Activated CD8-positive, alpha-beta memory T cell treated with anti-CD3 and anti-CD28 coated beads, Interleukin-2, amount 50 U/mL, for 24 hours (primary cell): ENCODE data around the gene ALCAM.
"Not testable (repeated sequence)": the region's sequence is repeated elsewhere in the genome, so short reads cannot be mapped to it uniquely, and the experiment has no call there.

ENCODE experiments used
- DNase-seq: peaks from one replicate; pipeline ENCODE4 v3.0.0-alpha.2; 2020; ENCODE audit errors: extremely low read depth

ALCAM gene

GRCh38 chr3:105388176-105388575, 21.5 kb downstream of the ALCAM start:
- no peak for DNase-seq

DNA sequence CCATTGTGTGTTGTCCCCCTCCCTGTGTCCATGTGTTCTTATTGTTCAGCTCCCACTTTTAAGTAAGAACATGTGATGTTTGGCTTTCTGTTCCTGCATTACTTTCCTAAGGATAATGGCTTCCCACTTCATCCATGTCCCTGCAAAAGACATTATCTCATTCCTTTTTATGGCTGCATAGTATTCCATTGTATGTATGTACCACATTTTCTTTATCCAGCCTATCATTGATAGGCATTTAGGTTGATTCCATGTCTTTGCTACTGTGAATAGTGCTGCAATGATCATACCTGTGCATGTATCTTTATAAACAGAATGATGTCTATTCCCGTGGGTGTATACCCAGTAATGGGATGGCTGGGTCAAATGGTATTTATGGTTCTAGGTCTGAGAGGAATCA, 23.1 kb downstream of the ALCAM start:
- not testable (repeated sequence) for DNase-seq

GRCh38 chr3:105392598-105392997, 25.9 kb downstream of the ALCAM start:
- DNase-seq, result not testable (repeated sequence)

DNA sequence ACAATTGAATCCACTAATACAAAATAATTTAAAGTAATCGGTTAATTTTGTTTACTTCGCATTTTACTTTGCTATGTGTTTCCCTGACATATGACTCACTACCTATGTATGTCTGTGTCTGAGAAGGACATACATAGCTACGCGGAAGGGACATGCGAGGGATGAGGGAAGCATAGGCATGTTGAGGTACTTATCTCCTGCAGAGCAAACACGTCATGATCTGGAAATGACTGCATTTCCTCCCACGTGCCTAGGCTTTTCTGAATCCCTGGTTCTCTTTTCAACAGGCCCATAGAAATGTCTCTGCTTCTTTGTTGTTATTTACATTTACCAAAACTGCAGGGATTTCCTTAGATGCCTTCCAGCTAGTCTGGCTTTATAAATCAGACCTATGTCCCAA, 27.5 kb downstream of the ALCAM start:
- no peak for DNase-seq

GRCh38 chr3:105397974-105398373, 31.3 kb downstream of the ALCAM start:
- no peak for DNase-seq

GRCh38 chr3:105398437-105398836, 31.7 kb downstream of the ALCAM start:
- no peak for DNase-seq

- DNase-seq, result no peak
Observed at GRCh38 chr3:105399062-105399461, 32.4 kb downstream of the ALCAM start.

DNA sequence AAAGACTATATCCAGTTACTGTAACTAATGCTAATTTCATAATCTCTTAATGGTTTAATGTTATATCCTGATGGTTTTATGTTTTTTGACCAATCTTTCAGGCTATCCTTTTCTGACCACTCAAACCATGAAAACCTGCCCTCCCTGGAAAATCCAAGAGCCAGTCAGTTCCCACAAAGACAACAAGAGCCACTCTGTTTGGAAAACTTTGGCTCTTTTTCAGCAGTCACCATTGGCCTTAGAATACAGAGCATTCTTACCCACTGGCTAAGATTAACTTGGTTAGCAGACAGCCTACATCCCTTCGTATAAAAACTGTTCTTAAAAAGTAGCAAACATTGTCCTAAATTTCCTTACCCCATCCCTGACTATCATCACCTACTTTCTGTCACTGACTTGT, 32.9 kb downstream of the ALCAM start:
- no peak for DNase-seq

DNA sequence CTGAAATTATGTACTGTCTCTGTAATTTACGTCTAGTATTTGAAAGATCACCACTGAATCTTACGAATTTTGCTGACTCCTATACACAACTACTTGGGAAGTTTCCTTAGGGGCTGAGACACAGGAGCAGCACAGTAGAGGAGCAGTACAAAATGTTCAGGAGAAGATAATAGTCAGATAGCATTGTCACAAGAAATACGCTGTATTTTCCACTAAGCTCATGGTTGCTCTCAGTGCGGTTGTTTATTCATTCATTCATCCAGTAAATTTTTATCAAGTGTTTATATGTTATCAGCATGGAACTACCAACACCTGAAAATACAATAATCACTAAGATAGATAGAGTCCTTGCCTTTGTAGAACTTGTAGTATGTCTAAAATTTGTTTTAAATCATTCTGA, 34.5 kb downstream of the ALCAM start:
- DNase-seq, result no peak

GRCh38 chr3:105401691-105402149, 35.0 kb downstream of the ALCAM start:
- DNase-seq, result no peak

DNA sequence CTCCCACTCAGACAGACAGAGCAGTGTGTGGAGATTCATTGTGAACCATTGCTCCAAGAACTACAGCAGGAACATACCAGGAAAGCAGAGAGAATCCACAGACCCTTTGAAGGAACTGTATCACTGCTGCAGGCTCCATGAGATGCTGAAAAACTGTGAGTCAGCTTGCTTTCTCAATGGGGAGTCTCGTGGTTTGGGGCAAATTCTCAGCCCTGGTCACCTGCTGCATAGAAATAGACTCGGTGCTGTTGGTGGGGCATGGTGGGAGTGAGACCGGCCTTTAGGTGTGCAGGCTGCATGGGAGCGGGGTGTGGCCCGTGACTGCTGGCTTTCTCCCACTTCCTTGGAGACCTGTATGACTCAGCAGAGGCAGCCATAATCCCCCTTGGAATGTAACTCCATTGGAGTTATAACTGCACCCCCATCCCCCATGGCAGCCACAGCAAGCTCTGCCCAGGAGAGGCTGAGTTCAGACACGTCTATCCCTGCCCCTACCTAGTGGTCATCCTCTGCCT, 35.6 kb downstream of the ALCAM start:
- no peak for DNase-seq

DNA sequence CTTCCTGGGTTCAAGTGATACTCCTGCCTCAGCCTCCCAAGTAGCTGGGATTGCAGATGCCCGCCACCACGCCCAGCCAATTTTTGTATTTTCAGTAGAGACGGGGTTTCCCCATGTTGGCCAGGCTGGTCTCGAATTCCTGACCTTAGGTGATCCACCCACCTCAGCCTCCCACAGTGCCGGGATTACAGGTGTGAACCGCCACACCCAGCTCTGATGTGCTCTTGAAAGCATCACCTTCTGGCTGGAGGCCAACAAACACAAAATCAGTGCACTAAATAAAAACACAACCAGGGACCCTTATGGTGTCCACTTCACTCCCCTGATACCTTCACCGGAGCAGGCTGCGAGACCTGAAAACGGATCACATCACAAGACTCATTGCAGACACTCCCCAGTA, 36.3 kb downstream of the ALCAM start:
- DNase-seq, result not testable (repeated sequence)

GRCh38 chr3:105406268-105406667, 39.6 kb downstream of the ALCAM start:
- DNase-seq, result no peak

GRCh38 chr3:105409364-105409763, 42.7 kb downstream of the ALCAM start:
- no peak for DNase-seq

DNA sequence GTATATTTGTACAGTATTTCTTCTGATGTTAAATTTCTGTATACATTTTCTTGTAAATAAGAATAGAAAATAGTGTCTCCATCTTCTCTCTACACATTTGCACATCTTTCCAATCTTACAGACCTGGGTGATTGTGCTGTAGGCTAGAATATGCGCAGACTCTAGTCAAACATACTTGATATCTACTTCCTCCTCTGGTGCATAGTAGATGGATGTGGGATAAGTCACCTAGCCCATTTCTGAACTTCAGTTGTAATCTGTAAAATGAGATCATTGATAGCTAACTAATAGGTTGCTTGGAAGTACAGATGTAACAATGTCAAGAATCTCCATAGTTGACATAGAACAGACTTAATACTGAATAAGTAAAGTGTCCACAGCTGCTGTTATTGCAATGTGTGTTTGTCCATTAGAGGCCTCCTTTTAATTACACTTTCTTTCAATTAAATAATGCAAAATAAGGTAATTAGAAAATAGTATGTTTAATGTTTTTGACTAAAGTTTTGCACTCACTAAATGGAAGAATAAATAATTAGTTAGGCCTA, 46.7 kb downstream of the ALCAM start:
- no peak for DNase-seq

DNA sequence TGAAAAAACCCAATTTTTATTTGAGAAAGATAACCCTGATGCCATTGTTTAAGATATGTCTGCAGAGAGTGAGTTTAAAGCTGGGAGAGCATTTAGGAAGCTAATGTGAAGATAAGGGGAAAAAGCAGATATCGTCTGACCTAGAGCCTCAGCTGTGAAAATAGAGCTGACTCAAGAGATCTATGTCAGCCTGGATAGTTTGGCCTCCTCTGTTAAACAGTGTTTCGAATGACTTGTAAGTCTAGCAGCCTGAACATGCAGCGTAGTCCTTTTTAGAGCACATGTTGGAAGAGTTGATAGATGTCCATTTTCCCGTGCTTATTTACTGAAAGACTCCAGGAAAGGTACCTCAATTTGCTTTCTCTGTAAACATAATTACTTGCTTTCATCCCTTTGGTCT, 48.1 kb downstream of the ALCAM start:
- DNase-seq, result no peak

DNA sequence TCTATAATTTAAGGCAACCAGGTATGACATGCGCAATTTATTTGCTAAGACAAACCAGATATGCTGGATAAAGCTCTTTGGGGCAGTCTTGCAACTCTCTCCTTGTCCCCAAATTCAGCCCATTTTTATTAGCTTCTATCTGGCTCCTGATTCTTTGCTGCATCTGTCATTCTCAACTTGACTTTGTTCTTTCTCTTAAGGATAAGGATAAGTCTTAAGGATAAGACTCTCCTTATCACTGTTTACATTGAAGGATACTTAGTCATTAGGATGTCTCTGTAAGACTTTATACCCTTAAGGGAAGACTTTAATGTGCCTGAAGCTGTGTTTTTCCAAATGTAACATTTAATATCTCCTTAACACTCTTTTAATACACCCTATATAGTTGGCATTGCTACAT, 49.2 kb downstream of the ALCAM start:
- DNase-seq, result no peak

DNA sequence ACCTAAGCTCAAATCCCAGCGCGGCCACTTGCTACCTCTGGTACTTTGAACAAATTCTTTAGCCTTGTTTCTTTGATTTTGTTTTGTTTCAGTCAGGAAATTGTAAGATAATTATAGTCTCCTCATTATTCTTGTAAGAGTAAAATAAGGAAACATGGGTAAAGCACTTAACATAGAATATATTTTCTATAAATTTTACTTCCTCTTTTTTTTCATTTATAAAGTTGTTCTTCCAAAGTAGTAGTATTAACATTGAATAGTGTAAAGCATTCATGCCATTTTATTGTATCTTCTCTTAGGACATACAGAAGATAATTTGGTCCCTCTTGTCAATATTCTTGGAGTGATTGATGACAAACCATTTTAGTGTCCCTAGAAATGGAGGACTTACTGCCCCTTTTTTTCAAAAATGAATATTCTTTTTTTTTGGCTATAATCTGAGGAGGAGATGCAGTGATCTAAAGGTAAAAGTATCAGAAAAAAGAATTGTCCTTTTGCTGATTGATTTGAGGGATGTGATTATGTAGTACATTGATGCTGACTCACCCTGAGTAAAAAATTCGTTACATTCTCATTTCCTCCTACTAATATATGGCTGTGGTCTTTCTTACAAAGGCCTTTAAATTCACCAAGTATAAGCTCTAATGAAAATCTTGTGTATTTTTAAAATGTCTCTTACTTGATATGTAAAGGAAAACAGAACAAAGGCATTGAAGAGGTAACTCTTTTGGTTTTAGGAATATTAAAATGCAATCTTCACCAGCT, 51.0 kb downstream of the ALCAM start:
- DNase-seq, result no peak

GRCh38 chr3:105422645-105423044, 55.9 kb downstream of the ALCAM start:
- DNase-seq, result no peak

DNA sequence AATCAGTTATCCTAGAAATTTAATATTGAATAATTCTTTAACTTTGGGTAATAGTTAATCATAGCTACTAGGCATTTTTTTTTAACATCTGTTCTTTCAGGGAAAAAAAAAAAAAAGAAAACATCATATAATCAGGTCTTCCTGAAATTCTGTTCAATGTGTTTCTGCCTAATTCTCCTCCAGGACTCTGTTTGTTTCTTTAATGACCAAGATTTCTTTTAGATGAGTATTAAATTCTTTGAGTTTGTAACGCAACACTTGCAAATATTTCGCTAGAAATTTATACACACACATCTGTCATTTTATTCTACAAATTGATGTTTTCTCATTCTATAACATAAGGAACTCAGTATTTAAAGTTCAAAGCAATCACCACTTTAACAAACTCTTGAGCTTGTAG, 56.7 kb downstream of the ALCAM start:
- no peak for DNase-seq

DNA sequence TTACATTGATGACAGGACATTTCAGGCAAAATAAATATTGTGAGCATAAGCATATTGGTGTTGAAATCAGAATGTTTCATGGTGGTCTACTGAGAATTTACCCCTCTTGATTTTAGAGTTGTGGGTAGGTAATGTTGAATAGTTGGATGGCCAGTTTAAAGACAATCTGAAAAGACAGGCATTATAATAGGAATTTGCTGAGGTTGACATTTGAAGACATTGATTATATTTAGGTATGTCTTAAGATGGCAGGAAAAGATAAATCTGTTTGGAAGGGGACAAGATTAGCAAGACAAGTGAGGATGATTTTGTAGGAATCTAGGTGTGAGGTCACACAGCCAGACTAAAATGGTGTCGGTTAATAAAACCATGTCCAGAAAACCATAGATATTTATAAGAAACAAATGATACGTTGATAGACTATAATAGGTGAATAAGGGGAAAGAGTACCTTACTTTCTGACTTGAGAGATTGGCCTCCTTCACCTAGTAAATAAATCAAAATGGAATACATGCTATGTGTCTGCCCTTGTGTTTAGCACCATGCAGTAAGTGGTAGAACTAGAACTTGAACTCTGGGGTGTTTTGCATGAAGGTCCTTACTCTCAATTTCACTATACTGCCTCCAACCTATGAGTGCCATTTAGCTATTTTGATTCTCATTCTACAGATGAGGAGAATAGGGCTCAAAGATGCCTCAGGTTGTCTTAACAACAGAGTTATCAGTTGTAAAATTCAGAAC, 57.9 kb downstream of the ALCAM start:
- DNase-seq, result no peak

- no peak for DNase-seq
Observed at GRCh38 chr3:105425153-105425502, 58.4 kb downstream of the ALCAM start.

DNA sequence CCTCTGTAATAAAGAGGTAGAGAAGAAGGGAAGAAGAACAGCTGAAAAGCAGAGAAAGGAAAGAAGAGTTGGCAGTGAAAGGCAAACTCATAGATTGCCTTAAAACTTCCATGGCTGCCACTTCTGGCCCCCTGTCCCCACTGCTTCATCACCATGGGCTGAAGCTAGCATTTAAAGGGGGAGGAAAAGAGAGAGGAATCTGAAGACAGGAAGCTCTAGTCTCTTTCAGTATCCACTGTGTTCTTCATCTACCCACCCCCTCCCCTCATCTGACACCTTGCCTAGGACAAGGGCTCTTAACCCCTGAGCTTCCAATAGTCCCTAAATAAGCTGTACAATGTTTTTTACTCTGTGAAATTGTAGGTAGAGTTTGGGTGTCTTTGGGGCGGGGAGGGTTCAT, 60.6 kb downstream of the ALCAM start:
- no peak for DNase-seq
